Stomach (tissue), 9 donors: ENCODE results near the gene INTS7. TPM values are rescaled to one million over a fixed set of nuclear protein-coding genes. Genes with fewer than 3 reads are reported as not detected.
A peak's percentile ranks its signal among the peaks of the same experiment; 100 is the strongest.
"Not testable (repeated sequence)": the region's sequence is repeated elsewhere in the genome, so short reads cannot be mapped to it uniquely, and the experiment has no call there.

ENCODE experiments used
- DNase-seq, 2 donors: peaks; one replicate each; pipeline versions ENCODE4 v3.0.0 to v3.0.0-alpha.2; 2013 to 2019
- H3K27ac ChIP-seq, 5 donors: fragments of 200-600 bp in 4 of 5; sonication (generic) in 4 of 5; one replicate each; pipeline ENCODE4 v1.5.1; 2013 to 2019; ENCODE audit warnings: mild to moderate bottlenecking in 1 of 5, moderate library complexity in 1 of 5
- H3K27me3 ChIP-seq, 3 donors: fragments of 200-600 bp; sonication (generic); one replicate each; pipeline ENCODE4 v1.5.1; 2017 to 2019; ENCODE audit warnings: mixed run types in 1 of 3
- H3K36me3 ChIP-seq, 4 donors: fragments of 200-600 bp; sonication (generic); 1 replicate in 3 of 4; 2 replicates in 1 of 4; pipeline ENCODE4 v1.5.1; 2016 to 2019
- H3K4me1 ChIP-seq, 4 donors: fragments of 200-600 bp; sonication (generic); one replicate each; pipeline ENCODE4 v1.5.1; 2016 to 2019
- H3K4me3 ChIP-seq, 4 donors: fragments of 200-600 bp; sonication (generic) in 3 of 4; one replicate each; pipeline ENCODE4 v1.5.1; 2016 to 2019; ENCODE audit warnings: mild to moderate bottlenecking in 1 of 4
- H3K9me3 ChIP-seq, 4 donors: fragments of 200-600 bp; sonication (generic); one replicate each; pipeline ENCODE4 v1.5.1; 2016 to 2019
- EP300 ChIP-seq: sonication (generic); formaldehyde crosslinking; IDR thresholded peaks from one replicate; pipeline ENCODE4 v1.6.1; 2017; ENCODE audit warnings: antibody characterized with exemption
- POLR2A ChIP-seq, 4 donors: fragments of 450-650 bp; IDR thresholded peaks; one replicate each; pipeline ENCODE4 v1.6.1; 2016; ENCODE audit warnings: antibody characterized with exemption in 4 of 4, control low read depth in 2 of 4, mild to moderate bottlenecking in 1 of 4, moderate library complexity in 1 of 4
- POLR2AphosphoS5 ChIP-seq, 3 donors: sonication (generic); formaldehyde crosslinking; IDR thresholded peaks; one replicate each; pipeline ENCODE4 v1.6.1; 2016; ENCODE audit warnings: antibody characterized with exemption in 3 of 3
- WGBS, 5 donors: extraction: QIAGEN DNeasy Blood & Tissue Kit in 3 of 5; methylation state at CpG; one replicate each; pipeline versions ENCODE4 v1.1.5 to v1.1.7; 2013 to 2018; 5-methylcytosine and 5-hydroxymethylcytosine counted together
- intact Hi-C: fragments of 100-400 bp; cut with DNase I; formaldehyde crosslinking; loops from one replicate; pipeline ENCODE4 v1.15.1; 2023; ENCODE audit warnings: low total_unique reads
- polyA plus RNA-seq, 3 donors: library from polyadenylated mRNA; stranded (reverse); fragments of 200-250 nt; gene quantifications; one replicate each; pipeline ENCODE4 v1.2.3, GENCODE V29; 2013
- total RNA-seq, 5 donors: library from RNA; depleted of rRNA; stranded (reverse); fragments of >200 nt; gene quantifications; one replicate each; pipeline versions ENCODE4 v1.1.0 to v1.2.3, GENCODE V29; 2014 to 2016
- TF ChIP-seq, protein P1 (sequence below), 7 experiments: fragments of 450-650 bp in 4 of 7; fragments of 200-600 bp in 3 of 7; sonication (generic) in 3 of 7; IDR thresholded peaks; one replicate each; pipeline ENCODE4 v1.5.1; 2016 to 2019; ENCODE audit warnings: antibody characterized with exemption in 7 of 7, control low read depth in 2 of 7, mild to moderate bottlenecking in 1 of 7
- donor health status: healthy with polysubstance abuse.
- donor health status: Bipolar disorder and iron deficiency.
- donor health status: healthy.

The INTS7 gene
- total and polyA plus RNA-seq, 8 donors, result 1.2 to 156 (median 9.5) TPM

- 84 to 92% (median 87%) methylated on average over 3 of the region's 3 CpGs for WGBS, 5 donors
- Histone ChIP-seq H3K4me1 (no peaks in the 10 kb centered on the region), H3K27me3 (no peaks in the 10 kb centered on the region), H3K36me3 (peaks cover 0 to 36% (median 34%) of the 10 kb centered on the region in 4 donors), H3K27ac (no peak overlapping the region), H3K9me3 (peaks cover 0 to 7% (median 0%) of the 10 kb centered on the region in 4 donors), H3K4me3 (no peak overlapping the region)
- DNase-seq, result no peak
- TF ChIP-seq POLR2A (IDR thresholded peaks at IDR 0.05), result no peak
- no peak for TF ChIP-seq EP300
- TF ChIP-seq, protein P1, sequence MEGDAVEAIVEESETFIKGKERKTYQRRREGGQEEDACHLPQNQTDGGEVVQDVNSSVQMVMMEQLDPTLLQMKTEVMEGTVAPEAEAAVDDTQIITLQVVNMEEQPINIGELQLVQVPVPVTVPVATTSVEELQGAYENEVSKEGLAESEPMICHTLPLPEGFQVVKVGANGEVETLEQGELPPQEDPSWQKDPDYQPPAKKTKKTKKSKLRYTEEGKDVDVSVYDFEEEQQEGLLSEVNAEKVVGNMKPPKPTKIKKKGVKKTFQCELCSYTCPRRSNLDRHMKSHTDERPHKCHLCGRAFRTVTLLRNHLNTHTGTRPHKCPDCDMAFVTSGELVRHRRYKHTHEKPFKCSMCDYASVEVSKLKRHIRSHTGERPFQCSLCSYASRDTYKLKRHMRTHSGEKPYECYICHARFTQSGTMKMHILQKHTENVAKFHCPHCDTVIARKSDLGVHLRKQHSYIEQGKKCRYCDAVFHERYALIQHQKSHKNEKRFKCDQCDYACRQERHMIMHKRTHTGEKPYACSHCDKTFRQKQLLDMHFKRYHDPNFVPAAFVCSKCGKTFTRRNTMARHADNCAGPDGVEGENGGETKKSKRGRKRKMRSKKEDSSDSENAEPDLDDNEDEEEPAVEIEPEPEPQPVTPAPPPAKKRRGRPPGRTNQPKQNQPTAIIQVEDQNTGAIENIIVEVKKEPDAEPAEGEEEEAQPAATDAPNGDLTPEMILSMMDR (IDR thresholded peaks at IDR 0.05), result no peak
- TF ChIP-seq POLR2AphosphoS5 (IDR thresholded peaks at IDR 0.05), result no peak
- intact Hi-C loops, result no loop called here
Observed at GRCh38 chr1:212002536-212002935, 32.8 kb downstream of the INTS7 start.

DNA sequence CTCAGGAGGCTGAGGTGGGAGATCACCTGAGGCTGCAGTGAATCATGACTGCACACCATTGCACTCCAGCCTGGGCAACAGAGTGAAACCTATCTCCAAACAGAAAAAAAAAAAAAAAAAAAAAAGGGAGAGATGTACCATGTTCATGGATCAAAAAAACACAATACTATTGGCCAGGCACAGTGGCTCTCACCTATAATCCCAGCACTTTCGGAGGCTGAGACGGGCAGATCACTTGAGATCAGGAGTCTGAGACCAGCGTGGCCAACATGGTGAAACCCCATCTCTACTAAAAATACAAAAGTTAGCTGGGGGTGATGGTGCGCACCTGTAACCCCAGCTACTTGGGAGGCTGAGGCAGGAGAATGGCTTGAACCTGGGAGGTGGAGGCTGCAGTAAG lies 37.9 kb downstream of the INTS7 start:
- H3K27me3 ChIP-seq, H3K4me1 ChIP-seq, intact Hi-C loops, H3K4me3 ChIP-seq, H3K9me3 ChIP-seq, DNase-seq, H3K27ac ChIP-seq: not testable (repeated sequence)
- WGBS, 5 donors, result 98 to 100% (median 99%) methylated on average over 4 of the region's 4 CpGs
- peaks cover 0 to 29% (median 22%) of the 10 kb centered on the region in 4 donors for H3K36me3 ChIP-seq

- Histone ChIP-seq H3K9me3 (no peaks in the 10 kb centered on the region), H3K4me1 (no peaks in the 10 kb centered on the region), H3K4me3 (no peak overlapping the region), H3K36me3 (peaks cover 0 to 18% (median 17%) of the 10 kb centered on the region in 4 donors), H3K27me3 (no peaks in the 10 kb centered on the region), H3K27ac (no peak overlapping the region)
- TF ChIP-seq EP300, result no peak
- no peak for TF ChIP-seq POLR2AphosphoS5 (IDR thresholded peaks at IDR 0.05)
- no peak for TF ChIP-seq POLR2A (IDR thresholded peaks at IDR 0.05)
- TF ChIP-seq, protein P1 (IDR thresholded peaks at IDR 0.05), result no peak
- intact Hi-C loops, result no loop called here
- DNase-seq, result no peak
Observed at GRCh38 chr1:211991695-211992094, 43.7 kb downstream of the INTS7 start.

DNA sequence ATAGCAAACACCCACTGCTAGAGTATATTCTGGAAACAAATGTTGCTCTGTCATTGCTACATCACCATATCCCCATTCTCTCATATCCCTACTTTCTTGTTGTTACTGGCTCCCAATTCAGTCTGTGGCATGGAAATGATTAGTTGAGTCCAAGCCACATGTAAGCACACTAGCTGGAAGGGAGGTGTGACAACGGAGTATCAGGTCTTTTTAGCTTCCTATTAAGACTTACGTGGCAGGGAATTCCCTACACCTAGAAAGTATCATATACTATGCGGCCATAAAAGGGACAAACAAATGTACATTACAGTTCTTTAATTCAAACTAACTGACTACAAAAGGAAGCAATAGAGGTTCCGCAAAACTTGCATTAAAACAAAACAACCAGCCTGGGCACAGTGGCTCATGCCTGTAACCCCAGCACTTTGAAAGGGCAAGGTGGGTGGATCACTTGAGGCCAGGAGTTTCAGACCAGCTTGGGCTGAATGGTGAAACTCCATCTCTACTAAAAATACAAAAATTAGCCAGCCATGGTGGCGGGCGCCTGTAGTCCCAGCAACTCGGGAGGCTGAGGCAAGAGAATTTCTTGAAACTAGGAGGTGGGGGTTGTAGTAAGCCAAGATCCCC lies 48.6 kb downstream of the INTS7 start:
- peak in 1 of 2 donors; percentile 1 for DNase-seq
- TF ChIP-seq POLR2AphosphoS5 (IDR thresholded peaks at IDR 0.05) (no peak), POLR2A (IDR thresholded peaks at IDR 0.05) (no peak), EP300 (no peak)
- TF ChIP-seq, protein P1 (IDR thresholded peaks at IDR 0.05), result no peak
- H3K27ac ChIP-seq, result no peak overlapping the region
- intact Hi-C loops, result no loop called here
- H3K4me3 ChIP-seq, result no peak overlapping the region
- no peaks in the 10 kb centered on the region for H3K9me3 ChIP-seq
- H3K36me3 ChIP-seq, result peaks cover 0 to 36% (median 33%) of the 10 kb centered on the region in 4 donors
- no peaks in the 10 kb centered on the region for H3K27me3 ChIP-seq
- WGBS, 5 donors, result 95 to 98% (median 97%) methylated on average over 7 of the region's 7 CpGs
- H3K4me1 ChIP-seq, result no peaks in the 10 kb centered on the region

DNA sequence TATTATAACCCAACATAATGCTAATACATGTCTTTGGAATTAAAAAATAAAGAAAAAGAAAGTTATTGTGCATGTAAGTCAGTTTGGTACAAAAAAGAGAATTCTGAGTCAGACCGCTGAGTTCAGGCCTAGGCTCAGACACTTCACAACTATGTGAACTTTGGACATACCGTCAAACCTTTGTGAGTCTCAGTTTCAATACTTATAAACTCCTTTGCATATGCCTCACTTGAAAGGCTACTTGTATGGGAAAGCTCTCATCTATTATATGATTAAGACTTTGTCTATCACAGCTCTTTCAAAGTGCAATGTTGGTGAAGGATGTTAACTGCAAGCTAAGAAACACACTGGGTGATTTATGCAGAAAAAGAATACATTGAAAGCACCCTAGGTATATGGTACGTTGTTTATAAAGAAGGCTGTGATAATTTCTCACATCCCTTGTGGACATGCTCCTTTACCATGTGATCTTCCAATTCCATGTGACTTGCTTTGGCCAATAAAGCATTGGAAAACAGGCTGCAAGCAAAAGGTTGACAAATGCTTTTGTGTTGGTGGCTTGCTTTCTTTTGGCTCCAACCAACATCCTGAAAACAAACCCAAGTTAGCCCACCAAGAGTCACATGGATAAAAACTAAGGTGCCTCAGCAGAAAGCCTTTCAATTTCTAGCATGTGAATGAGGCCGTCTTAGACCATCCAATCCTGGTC lies 49.6 kb downstream of the INTS7 start:
- Histone ChIP-seq H3K27me3 (no peaks in the 10 kb centered on the region), H3K36me3 (peaks cover 0 to 46% (median 38%) of the 10 kb centered on the region in 4 donors), H3K4me1 (no peaks in the 10 kb centered on the region), H3K27ac (no peak overlapping the region), H3K9me3 (no peaks in the 10 kb centered on the region), H3K4me3 (no peak overlapping the region)
- intact Hi-C loops, result no loop called here
- WGBS, 5 donors, result 85 to 92% (median 90%) methylated on average over 4 of the region's 4 CpGs
- DNase-seq, result peak in 1 of 2 donors; percentile 15
- TF ChIP-seq EP300 (no peak), POLR2AphosphoS5 (IDR thresholded peaks at IDR 0.05) (no peak)
